ENCODE results near the gene IGSF10. TPM values are rescaled to one million over a fixed set of nuclear protein-coding genes. Genes with fewer than 3 reads are reported as not detected.

IGSF10 gene
- total and polyA plus RNA-seq, 2 of the 8 experiments (the other 6 are each of a cell fraction or from before 2014, with no cell fraction given): 0.59 to 0.95 TPM

GRCh38 chr3:151479452-151479851, 18.6 kb upstream of the IGSF10 start (continued):
- TF ChIP-seq CHD2 (IDR thresholded peaks at IDR 0.05; ENCODE audit: low read length) (no peak), GTF2F1 (IDR thresholded peaks at IDR 0.05; ENCODE audit: borderline replicate concordance, low read depth, low read length) (no peak), RFX5 (IDR thresholded peaks at IDR 0.05; ENCODE audit: borderline replicate concordance, low read depth, low read length) (no peak), TBP (IDR thresholded peaks at IDR 0.05; ENCODE audit: low read depth, low read length) (no peak), KDM5A (IDR thresholded peaks at IDR 0.05; ENCODE audit: low read length) (no peak), SIRT6 (IDR thresholded peaks at IDR 0.05; ENCODE audit: low read length) (no peak)
